ENCODE data around the gene NRN1.

NRN1 gene

DNA sequence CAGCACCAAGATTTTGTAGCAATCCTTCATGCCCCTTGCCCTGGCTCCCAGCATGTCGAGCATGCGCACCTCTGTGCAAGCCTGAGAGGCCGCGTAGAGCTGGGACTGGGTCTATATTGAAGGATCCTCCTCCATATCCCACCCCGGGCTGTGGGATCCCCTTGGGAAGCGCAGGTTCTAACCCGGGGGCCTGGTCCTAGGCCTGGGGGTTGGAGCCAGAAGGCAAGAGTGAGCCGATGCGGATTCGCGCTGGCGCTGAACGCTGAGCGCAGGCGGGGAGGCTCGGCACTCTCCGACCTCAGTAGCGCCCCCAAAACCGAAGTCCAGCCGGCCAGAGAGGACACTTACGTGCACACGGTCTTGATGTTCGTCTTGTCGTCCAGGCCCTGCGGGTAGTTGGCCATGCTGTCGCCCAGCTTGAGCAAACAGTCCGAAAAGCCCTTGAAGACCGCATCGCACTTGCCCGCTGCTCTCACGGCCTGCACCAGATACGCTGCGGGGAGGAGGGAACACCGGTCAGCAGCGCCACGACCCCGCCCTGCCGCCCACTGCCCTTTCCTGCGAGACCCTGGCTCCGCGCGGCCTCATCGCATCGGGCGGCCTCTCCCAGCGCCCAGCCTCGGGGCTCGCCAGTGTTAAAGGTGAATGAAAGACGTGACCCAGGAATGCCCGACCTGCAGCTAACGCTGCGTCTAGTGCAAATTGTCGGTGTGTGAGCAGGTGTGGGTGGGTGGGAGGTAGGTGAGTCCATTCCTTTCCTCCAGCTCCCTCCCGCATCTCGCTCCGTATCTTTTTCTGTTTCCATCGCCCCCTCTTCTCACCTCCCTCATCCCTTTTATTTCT lies 4.5 kb downstream of the NRN1 start:
- DNase-seq (ENCODE audit: low read depth), result no peak

- DNase-seq (ENCODE audit: low read depth), result no peak
Observed at GRCh38 chr6:6001443-6001842, 5.3 kb downstream of the NRN1 start.

- DNase-seq (ENCODE audit: low read depth), result no peak
Observed at GRCh38 chr6:5999688-6000608, 6.8 kb downstream of the NRN1 start.

DNA sequence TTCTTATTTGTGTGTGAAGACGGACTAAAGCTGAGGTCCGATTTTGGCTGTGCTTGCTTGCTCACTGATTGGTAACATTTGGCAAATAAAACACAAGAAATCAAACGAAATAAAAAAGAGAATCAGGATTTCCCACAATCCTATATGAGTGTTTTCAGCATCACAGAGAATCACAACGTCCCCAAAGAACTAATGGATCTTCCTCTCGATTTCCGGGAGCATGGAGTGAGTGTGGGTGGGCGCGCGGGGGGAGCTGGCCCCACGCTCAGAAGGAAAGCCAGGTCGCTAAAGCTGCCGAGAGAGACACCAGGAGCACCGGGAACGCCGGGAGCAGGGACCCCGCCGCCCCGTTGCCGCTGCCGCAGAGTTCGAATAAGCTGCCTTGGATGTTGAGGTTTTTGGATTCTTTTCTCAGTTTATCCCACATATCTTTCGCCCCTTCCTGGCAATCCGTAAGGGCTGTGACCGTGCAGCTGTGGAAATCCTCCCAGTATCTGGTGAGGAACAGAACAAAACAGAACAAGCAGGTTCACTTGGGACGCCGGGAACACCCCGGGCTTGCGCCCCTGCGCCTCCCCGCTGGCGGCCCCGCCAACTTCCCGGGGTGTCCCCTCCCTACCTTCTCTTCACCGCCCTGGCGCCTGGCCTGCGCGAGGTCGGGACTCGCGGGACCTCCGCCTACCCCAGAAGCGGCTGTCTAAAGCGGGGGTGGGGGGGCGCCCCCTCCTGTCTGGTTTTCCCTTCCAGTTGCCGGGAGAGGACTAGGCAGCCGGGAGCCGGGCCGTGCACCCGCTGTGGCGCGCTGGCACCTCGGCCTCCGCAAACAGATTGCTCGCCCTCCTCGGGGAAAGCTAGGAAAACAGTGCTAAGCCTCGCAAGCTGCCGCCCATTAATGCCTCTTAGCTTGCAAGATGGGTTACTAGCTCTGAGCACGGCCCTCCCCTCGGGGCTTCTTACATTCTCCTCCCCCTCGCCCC lies 7.7 kb downstream of the NRN1 start:
- DNase-seq (ENCODE audit: low read depth), result no peak

DNA sequence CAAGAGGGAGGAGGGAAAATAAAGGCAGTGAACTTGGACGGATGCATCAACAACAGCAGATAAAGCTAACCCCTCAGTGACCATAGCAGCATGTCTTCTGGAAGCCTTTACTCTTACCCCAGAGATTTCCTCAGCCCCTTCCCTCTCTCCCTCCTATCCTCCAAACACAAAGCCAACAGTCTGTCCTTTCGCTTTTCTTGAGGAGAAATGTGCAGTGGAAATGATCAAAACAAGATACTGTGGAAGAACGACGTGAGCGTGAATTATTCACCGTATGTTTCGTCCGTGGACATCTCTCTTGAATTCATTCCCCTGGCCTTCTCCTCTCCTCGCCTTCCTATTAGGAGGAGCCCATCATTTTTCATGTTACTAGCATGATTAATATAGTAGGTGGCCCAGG lies 8.5 kb downstream of the NRN1 start:
- DNase-seq (ENCODE audit: low read depth), result no peak

GRCh38 chr6:5997420-5997987 lies 9.2 kb downstream of the NRN1 start:
- DNase-seq (ENCODE audit: low read depth), result no peak

- DNase-seq (ENCODE audit: low read depth), result peak; percentile 45
Observed at GRCh38 chr6:5996714-5997419, 9.9 kb downstream of the NRN1 start.

DNA sequence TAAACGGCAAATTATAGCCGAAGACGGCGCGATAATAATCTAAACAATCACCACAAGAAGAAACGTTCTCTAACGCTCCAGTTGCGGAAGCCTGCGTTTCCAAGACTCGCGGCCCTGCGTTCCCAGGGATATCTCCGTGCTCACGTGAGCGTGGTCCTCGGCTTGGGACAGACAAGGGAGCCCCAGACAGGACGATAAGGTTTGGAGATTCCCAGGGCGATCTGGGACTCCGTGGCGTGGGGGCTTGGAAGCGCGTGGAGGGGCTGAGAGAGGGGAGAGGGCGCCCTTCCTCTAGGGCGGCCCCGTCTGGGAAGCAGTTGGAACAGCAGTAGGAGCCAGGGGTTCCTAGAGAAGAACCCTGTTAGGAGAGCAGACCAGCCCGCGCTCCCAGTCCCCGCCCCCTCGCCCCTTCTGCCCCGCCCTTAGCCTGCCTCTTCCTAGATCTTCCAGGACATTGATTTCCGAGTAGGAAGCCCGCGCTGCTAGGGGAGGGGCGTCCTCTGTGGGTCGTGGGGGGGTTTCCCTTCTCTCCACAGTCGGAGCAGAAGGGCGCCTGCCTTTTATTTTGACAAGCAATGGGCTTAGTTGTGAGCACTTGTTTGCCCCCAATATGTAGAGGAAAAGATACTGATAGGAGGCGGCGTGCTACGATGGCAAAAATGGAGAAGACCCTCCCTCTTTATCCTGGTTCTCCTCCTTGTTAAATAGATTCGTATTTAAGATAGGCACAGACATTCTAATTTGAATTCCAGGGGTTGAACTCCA lies 10.6 kb downstream of the NRN1 start:
- peak; percentile 68 for DNase-seq (ENCODE audit: low read depth)

DNA sequence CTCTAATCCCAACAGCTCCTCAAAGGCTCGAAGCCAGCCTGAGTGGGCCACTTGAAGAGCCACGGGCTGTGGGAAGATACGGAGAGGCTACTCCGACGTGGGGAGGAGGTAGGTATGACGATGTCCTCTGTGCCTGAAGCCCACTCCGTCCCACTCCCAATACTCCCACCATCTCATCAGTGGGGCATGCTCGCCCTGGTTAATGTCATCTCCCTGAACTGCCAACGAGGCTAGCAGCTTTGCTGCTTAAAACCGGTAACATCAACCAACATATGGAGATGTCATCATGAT lies 11.1 kb downstream of the NRN1 start:
- DNase-seq (ENCODE audit: low read depth), result no peak

- DNase-seq (ENCODE audit: low read depth), result no peak
Observed at GRCh38 chr6:5994999-5995657, 11.6 kb downstream of the NRN1 start.

DNA sequence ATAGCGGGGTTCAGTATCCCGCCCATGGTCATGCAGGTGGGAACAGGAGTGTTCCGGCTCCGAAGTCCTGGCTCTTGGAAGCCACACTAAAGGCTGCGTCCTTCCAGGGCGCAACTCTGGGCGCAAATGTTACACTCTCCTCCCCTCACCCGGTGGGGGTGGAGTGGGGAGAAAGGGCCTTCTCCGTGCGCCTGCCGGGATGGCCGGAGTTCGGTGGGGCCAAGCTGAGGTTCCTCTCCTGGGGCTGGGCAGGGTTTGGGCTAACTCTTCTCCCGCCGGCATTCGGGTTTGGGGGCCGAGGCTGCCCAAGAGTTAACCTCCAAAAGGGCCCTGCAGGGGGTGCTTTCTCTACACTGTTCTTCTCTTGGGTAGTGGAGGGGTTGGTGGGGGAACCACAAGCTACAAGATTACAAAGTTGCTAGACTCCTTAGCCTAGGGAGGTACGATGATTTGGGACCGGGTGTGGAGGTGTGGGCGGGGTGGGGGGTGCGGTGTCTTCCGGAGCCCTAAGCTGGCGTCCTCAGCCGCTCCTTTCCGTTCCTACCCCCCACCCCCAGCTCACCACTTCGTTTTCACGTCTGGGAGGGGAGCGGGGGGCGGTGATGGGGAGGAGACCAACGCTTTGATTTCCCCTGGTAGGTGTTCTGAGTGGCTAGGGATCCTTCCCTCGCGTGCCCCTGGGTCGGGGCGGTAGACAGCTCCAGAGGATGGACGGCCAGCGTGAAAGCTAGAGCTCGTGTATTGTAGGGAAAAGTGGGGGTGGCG lies 12.3 kb downstream of the NRN1 start:
- no peak for DNase-seq (ENCODE audit: low read depth)

- DNase-seq (ENCODE audit: low read depth), result no peak
Observed at GRCh38 chr6:5992551-5993225, 14.0 kb downstream of the NRN1 start.

- no peak for DNase-seq (ENCODE audit: low read depth)
Observed at GRCh38 chr6:5990786-5991185, 15.9 kb downstream of the NRN1 start.

DNA sequence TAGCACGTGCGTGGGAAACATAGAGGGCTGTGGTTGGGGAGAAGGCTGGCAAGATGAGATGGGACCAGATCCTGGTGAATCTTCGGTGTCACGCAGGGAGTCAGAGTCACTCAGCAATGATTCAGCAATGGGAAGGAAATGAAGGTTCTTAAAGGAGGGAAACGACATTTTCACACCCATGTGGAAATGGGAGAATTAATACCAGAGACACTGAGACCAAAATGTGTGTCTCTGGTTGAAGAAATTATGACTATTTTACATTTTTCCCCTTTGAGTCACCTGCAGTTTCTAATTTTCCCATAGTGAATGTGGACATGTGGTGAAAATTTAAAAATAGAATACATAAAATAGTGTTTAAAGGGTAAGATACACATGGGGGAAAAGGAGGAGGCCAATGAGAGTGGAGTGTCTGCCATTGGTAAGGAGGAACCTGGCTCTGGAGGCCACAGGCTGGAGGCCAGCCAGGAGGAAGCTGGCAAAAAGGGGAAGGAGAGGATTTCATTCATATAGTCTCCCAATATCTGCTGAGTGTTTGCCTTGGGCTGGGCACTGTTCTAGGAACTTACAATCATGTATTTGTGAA lies 17.5 kb downstream of the NRN1 start:
- no peak for DNase-seq (ENCODE audit: low read depth)

- DNase-seq (ENCODE audit: low read depth), result no peak
Observed at GRCh38 chr6:5986861-5987260, 19.9 kb downstream of the NRN1 start.

DNA sequence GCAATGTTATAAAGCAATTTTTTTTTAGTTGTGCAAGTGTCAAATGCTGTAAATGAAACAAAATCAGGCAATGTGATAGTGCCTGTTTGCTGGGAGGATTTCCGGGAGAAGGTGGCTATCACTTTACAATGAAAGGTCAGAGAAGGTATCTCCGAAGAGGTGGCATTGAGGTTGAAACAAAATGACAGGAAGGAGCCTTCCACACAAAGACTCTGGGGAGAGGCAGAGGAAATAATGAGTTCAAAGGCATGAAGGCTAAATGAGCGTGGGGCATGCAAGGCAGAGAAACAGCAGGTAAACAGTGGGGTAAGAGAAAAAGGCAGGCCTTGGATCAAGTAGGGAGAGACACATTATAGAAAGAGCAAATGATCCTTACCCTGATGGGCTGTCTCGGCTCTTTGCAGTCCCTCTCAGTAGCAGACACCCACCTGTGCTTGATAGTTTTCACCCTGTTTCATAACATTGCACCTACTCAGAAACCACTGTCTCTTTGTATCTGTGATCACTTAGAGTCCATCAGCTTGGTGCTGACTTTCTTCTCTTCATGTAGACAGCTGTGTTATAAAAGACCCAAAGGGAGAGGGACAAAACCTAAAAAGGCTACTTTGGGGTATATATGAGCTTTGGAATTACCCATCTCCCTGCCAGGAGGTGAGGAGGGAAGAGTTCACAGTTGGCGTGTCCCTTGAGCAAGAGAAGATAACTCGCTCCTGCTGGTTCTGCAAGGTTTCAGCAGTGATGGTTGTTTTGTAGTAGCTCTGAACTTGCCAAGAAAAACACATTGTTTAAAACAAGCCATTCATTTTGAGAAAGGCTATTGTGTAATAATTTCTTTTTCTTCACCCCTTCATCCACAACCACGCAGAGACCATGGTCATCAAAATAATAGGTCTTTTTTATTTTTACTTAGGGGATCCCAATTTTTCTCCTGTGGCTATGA lies 22.3 kb downstream of the NRN1 start:
- DNase-seq (ENCODE audit: low read depth), result no peak
